Measurements from ENCODE around the gene KIAA1328.

GRCh38 chr18:36862182-36862581 is 33.3 kb downstream of the KIAA1328 start:
- TF ChIP-seq CTCF (IDR thresholded peaks at IDR 0.05) (no peak), EP300 (IDR thresholded peaks at IDR 0.05) (no peak), POLR2AphosphoS5 (IDR thresholded peaks at IDR 0.05) (no peak)
